Astrocyte (in vitro differentiated cells and primary cell): ENCODE measurements around the gene KCTD15. TPM values are rescaled to one million over a fixed set of nuclear protein-coding genes. Genes with fewer than 3 reads are reported as not detected.

Experiments used
- DNase-seq: peaks from one replicate; pipeline ENCODE4 v3.0.0-alpha.2; 2010; ENCODE audit warnings: low read depth
- FAIRE-seq: peaks from 2 replicates; lab custom pipeline; 2011; peaks lifted over from hg19 to GRCh38; lab: Jason Lieb, UNC
- H2AFZ ChIP-seq: 2 replicates; pipeline ENCODE4 v1.6.0; 2012; ENCODE audit warnings: low read depth, low read length, inconsistent platforms
- H3K27ac ChIP-seq: 2 replicates; pipeline ENCODE4 v1.5.1; 2011; ENCODE audit warnings: low read depth, low read length, inconsistent platforms
- H3K27me3 ChIP-seq: 2 replicates; pipeline ENCODE4 v1.6.0; 2011; ENCODE audit warnings: low read length, inconsistent platforms; ENCODE audit not compliant: insufficient read depth
- H3K36me3 ChIP-seq: 2 replicates; pipeline ENCODE4 v1.5.1; 2011; ENCODE audit warnings: low read length, inconsistent platforms; ENCODE audit not compliant: insufficient read depth
- H3K4me1 ChIP-seq: 2 replicates; pipeline ENCODE4 v1.5.1; 2011; ENCODE audit warnings: low read length, inconsistent platforms; ENCODE audit not compliant: insufficient read depth
- H3K4me2 ChIP-seq: 2 replicates; pipeline ENCODE4 v1.6.0; 2012; ENCODE audit warnings: low read length, inconsistent platforms
- H3K4me3 ChIP-seq: 2 replicates; pipeline ENCODE4 v1.5.1; 2011; ENCODE audit warnings: low read depth, mild to moderate bottlenecking, low read length, inconsistent platforms; ENCODE audit not compliant: insufficient read depth
- H3K79me2 ChIP-seq: 2 replicates; pipeline ENCODE4 v1.6.0; 2012; ENCODE audit warnings: mild to moderate bottlenecking, low read length, inconsistent platforms; ENCODE audit not compliant: insufficient read depth
- H3K9ac ChIP-seq: 2 replicates; pipeline ENCODE4 v1.6.0; 2012; ENCODE audit warnings: mild to moderate bottlenecking, low read length, inconsistent platforms
- H3K9me3 ChIP-seq: 2 replicates; pipeline ENCODE4 v1.5.1; 2012; ENCODE audit warnings: low read depth, mild to moderate bottlenecking, low read length, inconsistent platforms; ENCODE audit not compliant: insufficient read depth
- H4K20me1 ChIP-seq: 2 replicates; pipeline ENCODE4 v1.6.0; 2012; ENCODE audit warnings: low read length, inconsistent platforms; ENCODE audit not compliant: insufficient read depth
- H3K27ac Mint-ChIP-seq: one replicate; pipeline ENCODE4 v1.8.0; 2021; ENCODE audit warnings: mild to moderate bottlenecking, mixed read lengths; ENCODE audit not compliant: unreplicated experiment
- H3K27me3 Mint-ChIP-seq: one replicate; pipeline ENCODE4 v1.8.0; 2021; ENCODE audit warnings: low read depth, mixed read lengths; ENCODE audit not compliant: unreplicated experiment
- H3K36me3 Mint-ChIP-seq: one replicate; pipeline ENCODE4 v1.8.0; 2021; ENCODE audit warnings: low read depth, mixed read lengths; ENCODE audit not compliant: unreplicated experiment
- H3K4me1 Mint-ChIP-seq: one replicate; pipeline ENCODE4 v1.8.0; 2021; ENCODE audit warnings: low read depth, mixed read lengths; ENCODE audit not compliant: unreplicated experiment
- H3K4me3 Mint-ChIP-seq: one replicate; pipeline ENCODE4 v1.8.0; 2021; ENCODE audit warnings: mild to moderate bottlenecking, moderate library complexity, mixed read lengths; ENCODE audit not compliant: unreplicated experiment
- H3K9me3 Mint-ChIP-seq: one replicate; pipeline ENCODE4 v1.8.0; 2021; ENCODE audit warnings: mild to moderate bottlenecking, mixed read lengths; ENCODE audit not compliant: unreplicated experiment
- EZH2 ChIP-seq: IDR thresholded peaks from 2 replicates; pipeline ENCODE4 v1.6.1; 2012; ENCODE audit warnings: mild to moderate bottlenecking, low read length, inconsistent platforms; ENCODE audit not compliant: insufficient read depth
- total RNA-seq: library from RNA; stranded (reverse); gene quantifications from 2 replicates; pipeline ENCODE4 v1.2.1, GENCODE V29; 2021
- TF ChIP-seq, protein P1 (sequence below): IDR thresholded peaks from 2 replicates; pipeline ENCODE4 v1.5.1; 2011; ENCODE audit warnings: low read depth, mild to moderate bottlenecking, inconsistent platforms, low read length, moderate library complexity; ENCODE audit not compliant: insufficient read depth

KCTD15 gene
- total RNA-seq, 1 donor from 2014 or later: 43.3 TPM

DNA sequence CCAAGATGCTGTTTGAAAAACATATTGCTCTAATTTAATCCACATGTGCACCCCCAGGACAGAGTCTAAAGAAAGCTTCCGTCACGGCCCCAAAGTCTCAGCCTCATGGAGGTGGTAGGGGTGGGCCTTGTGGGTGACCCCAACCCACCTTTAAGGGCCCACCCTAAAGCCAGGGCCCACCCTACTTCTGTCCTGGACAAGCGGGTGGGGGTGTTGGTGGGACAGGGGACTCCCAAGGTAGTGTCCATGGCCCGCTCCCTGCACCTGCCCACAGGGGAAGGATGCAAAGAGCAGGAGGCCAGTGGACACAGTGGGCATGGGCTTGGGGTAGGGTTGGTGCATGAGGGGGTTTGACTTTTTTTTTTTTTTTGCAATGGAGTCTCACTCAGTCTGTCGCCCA is 66.8 kb downstream of the KCTD15 start:
- DNase-seq: no peak

DNA sequence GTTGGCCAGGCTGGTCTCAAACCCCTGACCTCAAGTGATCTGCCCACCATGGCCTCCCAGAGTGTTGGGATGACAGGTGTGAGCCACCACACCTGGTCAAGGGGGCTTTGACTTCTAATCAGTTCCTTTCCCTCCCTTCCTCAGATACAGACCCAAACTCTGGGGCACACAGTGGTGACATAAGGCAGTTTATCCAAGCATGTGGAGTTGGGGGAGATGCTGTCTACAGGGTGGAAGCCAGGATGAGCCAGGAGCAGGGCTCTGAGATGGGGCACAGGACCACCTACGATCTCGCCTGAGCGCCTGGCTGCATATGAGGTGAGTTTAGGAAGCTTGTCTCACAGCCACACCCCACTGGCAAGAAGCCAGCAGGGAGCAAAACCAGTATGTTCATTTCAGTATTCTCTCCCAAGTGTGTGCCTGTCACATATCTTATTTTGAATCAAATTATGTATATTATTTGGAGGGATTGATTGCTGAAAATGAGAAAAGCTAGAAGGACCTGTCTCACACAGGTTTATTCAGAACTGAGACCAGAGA is 67.7 kb downstream of the KCTD15 start:
- Histone ChIP-seq H3K4me2 (no peak overlapping the region), H2AFZ (no peak overlapping the region), H3K9ac (no peak overlapping the region), H3K27ac (no peak overlapping the region), H4K20me1 (no peaks in the 10 kb centered on the region), H3K4me1 (peaks cover 9% of the 10 kb centered on the region), H3K79me2 (no peaks in the 10 kb centered on the region), H3K4me3 (no peak overlapping the region), H3K27me3 (no peaks in the 10 kb centered on the region), H3K36me3 (no peaks in the 10 kb centered on the region), H3K9me3 (no peaks in the 10 kb centered on the region)
- no peaks in the 10 kb centered on the region for H3K4me1 Mint-ChIP-seq
- H3K36me3 Mint-ChIP-seq: no peaks in the 10 kb centered on the region
- FAIRE-seq: no peak
- DNase-seq: no peak
- H3K4me3 Mint-ChIP-seq: no peak overlapping the region
- peaks cover 2% of the 10 kb centered on the region for H3K9me3 Mint-ChIP-seq
- TF ChIP-seq, protein P1, sequence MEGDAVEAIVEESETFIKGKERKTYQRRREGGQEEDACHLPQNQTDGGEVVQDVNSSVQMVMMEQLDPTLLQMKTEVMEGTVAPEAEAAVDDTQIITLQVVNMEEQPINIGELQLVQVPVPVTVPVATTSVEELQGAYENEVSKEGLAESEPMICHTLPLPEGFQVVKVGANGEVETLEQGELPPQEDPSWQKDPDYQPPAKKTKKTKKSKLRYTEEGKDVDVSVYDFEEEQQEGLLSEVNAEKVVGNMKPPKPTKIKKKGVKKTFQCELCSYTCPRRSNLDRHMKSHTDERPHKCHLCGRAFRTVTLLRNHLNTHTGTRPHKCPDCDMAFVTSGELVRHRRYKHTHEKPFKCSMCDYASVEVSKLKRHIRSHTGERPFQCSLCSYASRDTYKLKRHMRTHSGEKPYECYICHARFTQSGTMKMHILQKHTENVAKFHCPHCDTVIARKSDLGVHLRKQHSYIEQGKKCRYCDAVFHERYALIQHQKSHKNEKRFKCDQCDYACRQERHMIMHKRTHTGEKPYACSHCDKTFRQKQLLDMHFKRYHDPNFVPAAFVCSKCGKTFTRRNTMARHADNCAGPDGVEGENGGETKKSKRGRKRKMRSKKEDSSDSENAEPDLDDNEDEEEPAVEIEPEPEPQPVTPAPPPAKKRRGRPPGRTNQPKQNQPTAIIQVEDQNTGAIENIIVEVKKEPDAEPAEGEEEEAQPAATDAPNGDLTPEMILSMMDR: no peak
- no peak for TF ChIP-seq EZH2
- no peak overlapping the region for H3K27ac Mint-ChIP-seq
- H3K27me3 Mint-ChIP-seq: peaks cover 26% of the 10 kb centered on the region

More for the DNA sequence above, 66.8 kb downstream of the KCTD15 start:
- no peaks in the 10 kb centered on the region for H3K27me3 ChIP-seq
- H4K20me1 ChIP-seq: no peaks in the 10 kb centered on the region
- H3K4me1 ChIP-seq: peaks cover 4% of the 10 kb centered on the region
- no peaks in the 10 kb centered on the region for H3K9me3 ChIP-seq
- no peaks in the 10 kb centered on the region for H3K36me3 ChIP-seq
- H3K4me2 ChIP-seq: no peak overlapping the region
- Mint-ChIP-seq H3K4me3 (no peak overlapping the region), H3K27me3 (peaks cover 19% of the 10 kb centered on the region), H3K27ac (no peak overlapping the region), H3K4me1 (no peaks in the 10 kb centered on the region), H3K36me3 (no peaks in the 10 kb centered on the region), H3K9me3 (peaks cover 2% of the 10 kb centered on the region)
- FAIRE-seq: no peak
- no peak overlapping the region for H3K9ac ChIP-seq
- H2AFZ ChIP-seq: no peak overlapping the region
- no peak overlapping the region for H3K4me3 ChIP-seq
- H3K27ac ChIP-seq: no peak overlapping the region
- no peak for TF ChIP-seq EZH2
- TF ChIP-seq, protein P1: no peak
- no peaks in the 10 kb centered on the region for H3K79me2 ChIP-seq

DNA sequence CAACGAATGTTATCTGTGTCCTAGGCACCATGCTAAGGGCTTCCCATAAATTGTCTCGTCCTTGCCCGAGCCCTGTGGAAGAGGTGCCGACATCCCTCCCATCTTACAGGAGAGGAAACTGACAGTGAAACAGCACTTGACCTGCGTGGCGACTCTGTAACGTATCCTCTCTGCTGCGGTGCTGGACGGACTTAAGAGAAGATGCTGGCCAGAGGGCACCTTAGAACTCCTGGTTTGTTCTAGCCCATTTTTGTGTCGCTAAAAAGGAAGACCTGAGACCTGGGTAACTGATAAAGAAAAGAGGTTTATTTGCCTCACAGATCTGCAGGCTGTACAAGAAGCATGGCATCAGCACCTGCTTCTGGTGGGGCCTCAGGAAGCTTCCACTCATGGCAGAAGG is 68.6 kb downstream of the KCTD15 start:
- H3K79me2 ChIP-seq: no peaks in the 10 kb centered on the region
- TF ChIP-seq EZH2: no peak
- TF ChIP-seq, protein P1: no peak
- peaks cover 30% of the 10 kb centered on the region for H3K27me3 Mint-ChIP-seq
- no peaks in the 10 kb centered on the region for H3K27me3 ChIP-seq
- DNase-seq (no peak), FAIRE-seq (no peak)
- no peak overlapping the region for H3K4me3 ChIP-seq
- H3K9me3 Mint-ChIP-seq: peaks cover 2% of the 10 kb centered on the region
- H3K36me3 Mint-ChIP-seq: no peaks in the 10 kb centered on the region
- no peak overlapping the region for H3K4me3 Mint-ChIP-seq
- no peak overlapping the region for H3K27ac Mint-ChIP-seq
- no peaks in the 10 kb centered on the region for H3K4me1 Mint-ChIP-seq
- no peaks in the 10 kb centered on the region for H3K36me3 ChIP-seq
- no peak overlapping the region for H2AFZ ChIP-seq
- H3K4me2 ChIP-seq: no peak overlapping the region
- no peak overlapping the region for H3K27ac ChIP-seq
- no peaks in the 10 kb centered on the region for H3K9me3 ChIP-seq
- H3K4me1 ChIP-seq: peaks cover 9% of the 10 kb centered on the region
- H3K9ac ChIP-seq: no peak overlapping the region
- H4K20me1 ChIP-seq: no peaks in the 10 kb centered on the region

Other genes with a start within 250 kb of the KCTD15 start
- gene CHST8, start 174.9 kb upstream of the KCTD15 start, total RNA-seq: not detected in 2 replicates